Tibial nerve (tissue), 4 donors: Measurements from ENCODE around the gene CLEC12A. TPM values are rescaled to one million over a fixed set of nuclear protein-coding genes. Genes with fewer than 3 reads are reported as not detected.
A peak's percentile ranks its signal among the peaks of the same experiment; 100 is the strongest.

Experiments used
- DNase-seq, 2 donors: peaks; one replicate each; pipeline ENCODE4 v3.0.0-alpha.2; 2019; ENCODE audit warnings: low spot score in 2 of 2
- H3K27ac ChIP-seq, 4 donors: fragments of 200-600 bp; sonication (generic) in 3 of 4; one replicate each; pipeline ENCODE4 v1.5.1; 2017 to 2019; ENCODE audit warnings: mild to moderate bottlenecking in 1 of 4
- H3K27me3 ChIP-seq, 2 donors: fragments of 200-600 bp; sonication (generic) in 1 of 2; one replicate each; pipeline versions ENCODE4 v1.5.1 to v1.6.0; 2017 to 2019
- H3K36me3 ChIP-seq, 3 donors: fragments of 200-600 bp; sonication (generic); one replicate each; pipeline ENCODE4 v1.5.1; 2018 to 2019
- H3K4me1 ChIP-seq, 4 donors: fragments of 200-600 bp; sonication (generic) in 3 of 4; one replicate each; pipeline ENCODE4 v1.5.1; 2017 to 2019
- H3K4me3 ChIP-seq, 4 donors: fragments of 200-600 bp; sonication (generic) in 3 of 4; one replicate each; pipeline ENCODE4 v1.5.1; 2017 to 2019; ENCODE audit warnings: mild to moderate bottlenecking in 1 of 4, moderate library complexity in 1 of 4
- H3K9me3 ChIP-seq, 4 donors: fragments of 200-600 bp; sonication (generic) in 3 of 4; one replicate each; pipeline ENCODE4 v1.5.1; 2017 to 2019
- EP300 ChIP-seq, 2 donors: sonication (generic); formaldehyde crosslinking; IDR thresholded peaks; one replicate each; pipeline ENCODE4 v1.6.1; 2017; ENCODE audit warnings: antibody characterized with exemption in 2 of 2, mild to moderate bottlenecking in 1 of 2
- POLR2A ChIP-seq, 2 donors: fragments of 450-650 bp; IDR thresholded peaks; one replicate each; pipeline ENCODE4 v1.6.1; 2017; ENCODE audit warnings: antibody characterized with exemption in 2 of 2, mild to moderate bottlenecking in 2 of 2, moderate library complexity in 2 of 2
- WGBS, 2 donors: methylation state at CpG; one replicate each; pipeline ENCODE4 v1.1.5; 2018; 5-methylcytosine and 5-hydroxymethylcytosine counted together
- total RNA-seq, 4 donors: library from RNA; depleted of rRNA; stranded (reverse); fragments of >200 nt; gene quantifications; one replicate each; pipeline ENCODE4 v1.1.0, GENCODE V29; 2016
- TF ChIP-seq, protein P1 (sequence below), 5 experiments: fragments of 200-600 bp in 3 of 5; fragments of 450-650 bp in 2 of 5; sonication (generic) in 3 of 5; IDR thresholded peaks; one replicate each; pipeline ENCODE4 v1.5.1; 2016 to 2019; ENCODE audit warnings: antibody characterized with exemption in 5 of 5, mild to moderate bottlenecking in 3 of 5, moderate library complexity in 2 of 5

The CLEC12A gene
- total RNA-seq, 4 donors from 2014 or later = 0.22 to 6.1 (median 0.78) TPM; not detected in 1

DNA sequence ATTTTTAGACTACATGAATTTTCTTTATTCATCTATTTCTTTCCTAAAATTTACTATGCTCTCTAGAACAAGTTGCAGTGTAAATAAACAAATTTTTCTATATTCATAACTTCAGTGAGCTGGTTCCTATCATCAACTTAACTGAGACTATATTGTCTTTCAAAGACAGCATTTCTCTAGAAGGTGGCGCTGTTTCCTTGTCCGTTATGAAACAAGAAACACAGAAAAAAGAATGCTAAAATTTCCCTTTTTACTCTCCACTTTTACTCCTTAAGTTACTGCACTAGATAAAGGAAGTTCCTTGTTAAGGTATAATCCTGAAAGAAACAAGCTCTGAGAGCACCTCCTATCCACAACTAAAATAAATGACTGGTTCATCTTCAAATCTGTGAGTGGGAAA, 30.8 kb upstream of the CLEC12A start:
- H3K9me3 ChIP-seq = no peaks in the 10 kb centered on the region
- no peaks in the 10 kb centered on the region for H3K27me3 ChIP-seq
- H3K4me3 ChIP-seq = no peak overlapping the region
- WGBS, 2 donors = 35 to 37% methylated on average over 2 of the region's 2 CpGs
- no peak overlapping the region for H3K27ac ChIP-seq
- TF ChIP-seq POLR2A (IDR thresholded peaks at IDR 0.05) (no peak), EP300 (IDR thresholded peaks at IDR 0.05) (no peak)
- TF ChIP-seq, protein P1, sequence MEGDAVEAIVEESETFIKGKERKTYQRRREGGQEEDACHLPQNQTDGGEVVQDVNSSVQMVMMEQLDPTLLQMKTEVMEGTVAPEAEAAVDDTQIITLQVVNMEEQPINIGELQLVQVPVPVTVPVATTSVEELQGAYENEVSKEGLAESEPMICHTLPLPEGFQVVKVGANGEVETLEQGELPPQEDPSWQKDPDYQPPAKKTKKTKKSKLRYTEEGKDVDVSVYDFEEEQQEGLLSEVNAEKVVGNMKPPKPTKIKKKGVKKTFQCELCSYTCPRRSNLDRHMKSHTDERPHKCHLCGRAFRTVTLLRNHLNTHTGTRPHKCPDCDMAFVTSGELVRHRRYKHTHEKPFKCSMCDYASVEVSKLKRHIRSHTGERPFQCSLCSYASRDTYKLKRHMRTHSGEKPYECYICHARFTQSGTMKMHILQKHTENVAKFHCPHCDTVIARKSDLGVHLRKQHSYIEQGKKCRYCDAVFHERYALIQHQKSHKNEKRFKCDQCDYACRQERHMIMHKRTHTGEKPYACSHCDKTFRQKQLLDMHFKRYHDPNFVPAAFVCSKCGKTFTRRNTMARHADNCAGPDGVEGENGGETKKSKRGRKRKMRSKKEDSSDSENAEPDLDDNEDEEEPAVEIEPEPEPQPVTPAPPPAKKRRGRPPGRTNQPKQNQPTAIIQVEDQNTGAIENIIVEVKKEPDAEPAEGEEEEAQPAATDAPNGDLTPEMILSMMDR (IDR thresholded peaks at IDR 0.05) = peak in 1 of 5 experiments; percentile 8
- no peak for DNase-seq
- no peaks in the 10 kb centered on the region for H3K36me3 ChIP-seq
- no peaks in the 10 kb centered on the region for H3K4me1 ChIP-seq

DNA sequence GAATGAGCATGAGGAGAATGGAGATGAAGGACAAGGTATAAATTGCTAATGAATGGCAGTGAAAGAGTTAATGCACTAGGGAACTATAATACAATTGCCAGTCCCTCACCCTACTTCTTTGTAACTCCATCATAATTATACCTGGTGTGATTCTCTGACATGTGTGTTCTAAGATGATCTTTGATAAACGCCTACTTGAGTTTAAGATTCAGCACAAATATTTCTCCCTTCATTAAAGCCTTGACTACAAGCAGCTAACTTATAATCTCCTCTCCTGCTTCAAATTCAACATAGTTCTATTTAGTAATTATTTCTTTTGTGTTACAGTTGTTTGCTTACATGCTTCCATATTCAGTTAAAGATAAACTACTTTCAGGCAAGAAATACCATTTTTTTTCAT, 29.4 kb upstream of the CLEC12A start:
- Histone ChIP-seq H3K4me1 (no peaks in the 10 kb centered on the region), H3K4me3 (no peak overlapping the region), H3K27me3 (no peaks in the 10 kb centered on the region), H3K27ac (no peak overlapping the region), H3K9me3 (no peaks in the 10 kb centered on the region), H3K36me3 (no peaks in the 10 kb centered on the region)
- no peak for DNase-seq
- WGBS, 2 donors = 78 to 90% methylated on average over 1 of the region's 1 CpG
- no peak for TF ChIP-seq EP300 (IDR thresholded peaks at IDR 0.05)
- no peak for TF ChIP-seq POLR2A (IDR thresholded peaks at IDR 0.05)
- TF ChIP-seq, protein P1 (IDR thresholded peaks at IDR 0.05) = no peak

DNA sequence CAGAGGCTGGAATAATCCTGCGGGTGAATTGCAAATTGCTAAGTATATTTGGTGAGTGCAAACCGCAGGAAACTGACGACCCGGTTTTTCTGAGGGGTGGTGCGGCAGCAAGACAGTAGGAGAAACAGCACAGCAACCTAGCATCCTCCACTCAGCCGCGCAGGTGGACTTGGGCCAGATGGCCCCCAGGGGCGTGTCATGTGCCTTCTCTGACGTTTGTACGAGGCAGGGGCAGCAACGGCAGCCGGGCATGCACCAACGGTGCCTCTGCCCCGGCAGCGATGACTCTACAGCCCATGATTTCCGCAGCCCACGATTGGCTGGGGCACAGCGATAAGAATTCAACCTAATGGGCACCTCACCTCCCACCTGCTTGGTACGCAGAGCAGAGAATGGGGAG, 28.0 kb upstream of the CLEC12A start:
- H3K4me1 ChIP-seq = no peaks in the 10 kb centered on the region
- no peak for DNase-seq
- WGBS, 2 donors = 67 to 77% methylated on average over 18 to 19 of the region's 19 CpGs
- no peak overlapping the region for H3K27ac ChIP-seq
- no peaks in the 10 kb centered on the region for H3K9me3 ChIP-seq
- no peak overlapping the region for H3K4me3 ChIP-seq
- H3K36me3 ChIP-seq = no peaks in the 10 kb centered on the region
- TF ChIP-seq EP300 (IDR thresholded peaks at IDR 0.05) (no peak), POLR2A (IDR thresholded peaks at IDR 0.05) (no peak)
- TF ChIP-seq, protein P1 (IDR thresholded peaks at IDR 0.05) = no peak
- no peaks in the 10 kb centered on the region for H3K27me3 ChIP-seq

DNA sequence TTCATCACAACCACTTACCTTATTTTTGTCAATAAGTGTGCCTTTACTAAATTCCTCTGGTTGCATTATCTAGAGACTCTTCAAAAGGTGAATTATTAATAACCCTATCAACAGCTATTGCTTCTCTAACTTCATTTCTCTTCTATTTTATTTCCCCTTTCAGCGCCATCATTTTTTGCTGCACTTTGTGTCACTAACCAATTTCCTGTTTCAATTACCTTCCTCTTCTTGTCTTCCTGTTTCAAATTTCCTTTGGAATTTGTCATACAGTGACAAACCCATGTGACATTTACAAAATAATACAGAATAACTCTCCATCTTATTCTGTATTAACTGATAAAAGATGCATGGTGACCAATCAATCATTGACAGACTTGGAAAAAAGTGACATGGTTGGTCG, 26.8 kb upstream of the CLEC12A start:
- no peaks in the 10 kb centered on the region for H3K9me3 ChIP-seq
- no peaks in the 10 kb centered on the region for H3K36me3 ChIP-seq
- no peaks in the 10 kb centered on the region for H3K27me3 ChIP-seq
- TF ChIP-seq POLR2A (IDR thresholded peaks at IDR 0.05) = no peak
- TF ChIP-seq, protein P1 (IDR thresholded peaks at IDR 0.05) = no peak
- DNase-seq = no peak
- H3K4me3 ChIP-seq = no peak overlapping the region
- 77 to 80% methylated on average over 2 of the region's 2 CpGs for WGBS, 2 donors
- H3K27ac ChIP-seq = no peak overlapping the region
- H3K4me1 ChIP-seq = no peaks in the 10 kb centered on the region

DNA sequence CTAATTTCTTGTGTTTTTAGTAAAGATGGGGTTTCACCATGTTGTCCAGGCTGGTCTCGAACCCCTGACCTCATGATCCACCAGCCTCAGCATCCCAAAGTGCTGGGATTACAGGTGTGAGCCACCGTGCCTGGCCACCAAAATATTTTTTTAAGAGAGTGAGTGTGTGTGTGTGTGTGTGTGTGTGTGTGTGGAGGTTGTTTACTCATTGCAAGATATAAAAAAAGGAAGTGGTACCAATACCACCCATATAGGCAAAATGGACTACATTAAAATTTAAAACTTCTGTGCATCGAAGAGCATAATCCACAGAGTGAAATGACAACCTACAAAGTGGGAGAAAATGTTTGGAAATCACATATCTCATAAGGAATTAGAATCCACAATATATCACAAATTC, 23.5 kb upstream of the CLEC12A start:
- Histone ChIP-seq H3K4me3 (no peak overlapping the region), H3K4me1 (no peaks in the 10 kb centered on the region), H3K27me3 (no peaks in the 10 kb centered on the region), H3K27ac (no peak overlapping the region), H3K36me3 (no peaks in the 10 kb centered on the region), H3K9me3 (no peaks in the 10 kb centered on the region)
- TF ChIP-seq, protein P1 (IDR thresholded peaks at IDR 0.05) = no peak
- TF ChIP-seq POLR2A (IDR thresholded peaks at IDR 0.05) (no peak), EP300 (IDR thresholded peaks at IDR 0.05) (no peak)
- 80 to 88% methylated on average over 3 of the region's 3 CpGs for WGBS, 2 donors
- DNase-seq = no peak
